Upper lobe of left lung (tissue), 4 donors: Measurements from ENCODE around the gene SYT5.

Experiments
- CTCF ChIP-seq, 6 experiments: fragments of 450-650 bp in 4 of 6; fragments of 200-600 bp in 2 of 6; sonication (generic) in 2 of 6; IDR thresholded peaks; one replicate each; pipeline ENCODE4 v1.5.1; 2016 to 2019; ENCODE audit warnings: antibody characterized with exemption in 6 of 6
- EP300 ChIP-seq, 4 donors: sonication (generic); formaldehyde crosslinking; IDR thresholded peaks; one replicate each; pipeline ENCODE4 v1.5.1; 2017; ENCODE audit warnings: antibody characterized with exemption in 4 of 4, control low read depth in 2 of 4

DNA sequence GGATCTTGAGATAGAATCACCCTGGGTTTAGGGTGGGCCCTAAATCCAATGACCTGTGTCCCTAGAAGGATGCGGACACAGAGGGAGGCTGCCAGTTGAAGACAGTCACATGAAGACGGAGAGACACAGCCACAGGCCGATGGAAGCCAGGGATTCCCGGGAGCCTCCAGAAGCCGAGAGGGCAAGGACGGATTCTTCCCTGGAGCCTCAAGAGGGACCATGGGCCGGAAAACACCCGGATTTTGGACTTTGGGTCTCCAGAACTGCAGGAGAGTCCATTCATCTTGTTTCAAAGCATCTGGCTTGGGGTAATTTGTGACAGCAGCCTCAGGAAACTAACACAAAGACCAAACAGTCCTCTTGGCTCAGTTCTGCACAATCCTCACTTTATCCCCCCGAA lies 46.2 kb upstream of the SYT5 start:
- no peak for TF ChIP-seq EP300 (IDR thresholded peaks at IDR 0.05)
- TF ChIP-seq CTCF (IDR thresholded peaks at IDR 0.05) = no peak
